Prostate gland (tissue), 2 donors: ENCODE data around the gene SOX18. TPM values are rescaled to one million over a fixed set of nuclear protein-coding genes. Genes with fewer than 3 reads are reported as not detected.

Experiments used
- DNase-seq: peaks from one replicate; pipeline ENCODE4 v3.0.0-alpha.2; 2019; ENCODE audit warnings: low spot score
- H3K27ac ChIP-seq, 2 donors: fragments of 200-600 bp; sonication (generic); 2 replicates each; pipeline ENCODE4 v1.5.1; 2017 to 2019
- H3K27me3 ChIP-seq: fragments of 200-600 bp; sonication (generic); replicated peaks from 2 replicates; pipeline ENCODE4 v1.5.1; 2019; ENCODE audit not compliant: insufficient read depth
- H3K36me3 ChIP-seq, 2 donors: fragments of 200-600 bp; sonication (generic); 1 replicate in 1 of 2; 2 replicates in 1 of 2; pipeline versions ENCODE4 v1.5.1 to v1.8.1; 2017 to 2019
- H3K4me1 ChIP-seq: fragments of 200-600 bp; sonication (generic); replicated peaks from 2 replicates; pipeline ENCODE4 v1.5.1; 2019
- H3K4me3 ChIP-seq, 2 donors: fragments of 200-600 bp; sonication (generic); 2 replicates each; pipeline ENCODE4 v1.5.1; 2017 to 2019
- H3K9me3 ChIP-seq: fragments of 200-600 bp; sonication (generic); 2 replicates; pipeline ENCODE4 v1.5.1; 2017
- CTCF ChIP-seq, 4 experiments: fragments of 200-600 bp in 2 of 4; fragments of 450-650 bp in 2 of 4; sonication (generic) in 2 of 4; IDR thresholded peaks; 1 replicate in 3 of 4; 2 replicates in 1 of 4; pipeline ENCODE4 v1.5.1; 2016 to 2019; ENCODE audit warnings: antibody characterized with exemption in 4 of 4, mild to moderate bottlenecking in 2 of 4, moderate library complexity in 2 of 4
- POLR2A ChIP-seq: fragments of 450-650 bp; IDR thresholded peaks from one replicate; pipeline ENCODE4 v1.6.1; 2016; ENCODE audit warnings: antibody characterized with exemption, mild to moderate bottlenecking
- POLR2AphosphoS5 ChIP-seq: sonication (generic); formaldehyde crosslinking; IDR thresholded peaks from one replicate; pipeline ENCODE4 v1.6.1; 2017; ENCODE audit warnings: antibody characterized with exemption
- WGBS: methylation state at CpG from one replicate; pipeline ENCODE4 v1.1.5; 2018; 5-methylcytosine and 5-hydroxymethylcytosine counted together
- intact Hi-C: fragments of 100-400 bp; cut with DNase I; formaldehyde crosslinking; loops from one replicate; pipeline ENCODE4 v1.14.2; 2022
- total RNA-seq, 2 donors: library from RNA; depleted of rRNA; stranded (reverse); fragments of >200 nt; gene quantifications; one replicate each; pipeline ENCODE4 v1.1.0, GENCODE V29; 2016

Gene SOX18
- total RNA-seq, 2 donors from 2014 or later: 4.7 to 12.8 TPM

- intact Hi-C loops: no loop called here
Observed at GRCh38 chr20:64070244-64070993, 21.0 kb upstream of the SOX18 start.

GRCh38 chr20:64069614-64070243 lies 20.3 kb upstream of the SOX18 start:
- 55% methylated on average over 10 of the region's 14 CpGs for WGBS
- Histone ChIP-seq H3K4me1 (no peaks in the 10 kb centered on the region), H3K4me3 (no peak overlapping the region), H3K36me3 (no peaks in the 10 kb centered on the region), H3K27ac (no peak overlapping the region), H3K9me3 (no peaks in the 10 kb centered on the region), H3K27me3 (no peaks in the 10 kb centered on the region)
- DNase-seq: no peak
- TF ChIP-seq POLR2AphosphoS5 (no peak), CTCF (IDR thresholded peaks at IDR 0.05) (peak in 2 of 4 experiments; percentile 31 to 58)
- intact Hi-C loops: loop anchor here (10.0 kb wide), 1 partner anchor 175 kb away; the partner anchor contains the start of gene DNAJC5

More at GRCh38 chr20:64070244-64070993, 21.0 kb upstream of the SOX18 start:
- Histone ChIP-seq H3K9me3 (no peaks in the 10 kb centered on the region), H3K27me3 (no peaks in the 10 kb centered on the region), H3K36me3 (no peaks in the 10 kb centered on the region), H3K4me3 (no peak overlapping the region), H3K27ac (no peak overlapping the region), H3K4me1 (no peaks in the 10 kb centered on the region)
- DNase-seq: no peak
- WGBS: 91% methylated on average over 31 of the region's 31 CpGs
- no peak for TF ChIP-seq POLR2A
- TF ChIP-seq POLR2AphosphoS5: no peak
- no peak for TF ChIP-seq CTCF (IDR thresholded peaks at IDR 0.05)

GRCh38 chr20:64069209-64069613 lies 19.8 kb upstream of the SOX18 start:
- intact Hi-C loops: loop anchor here (10.0 kb wide), 1 partner anchor 174 kb away; the partner anchor contains the start of gene DNAJC5
- 80% methylated on average over 2 of the region's 20 CpGs for WGBS
- DNase-seq: no peak
- TF ChIP-seq POLR2A (no peak), POLR2AphosphoS5 (no peak), CTCF (IDR thresholded peaks at IDR 0.05) (no peak)
- H3K36me3 ChIP-seq: no peaks in the 10 kb centered on the region
- H3K4me3 ChIP-seq: no peak overlapping the region
- peaks cover 2% of the 10 kb centered on the region for H3K4me1 ChIP-seq
- no peaks in the 10 kb centered on the region for H3K27me3 ChIP-seq
- H3K27ac ChIP-seq: no peak overlapping the region
- H3K9me3 ChIP-seq: no peaks in the 10 kb centered on the region

- no peak overlapping the region for H3K27ac ChIP-seq
- H3K4me3 ChIP-seq: no peak overlapping the region
- WGBS: 79% methylated on average over 12 of the region's 12 CpGs
- H3K36me3 ChIP-seq: no peaks in the 10 kb centered on the region
- no peak for TF ChIP-seq POLR2A
- TF ChIP-seq POLR2AphosphoS5: no peak
- no peak for TF ChIP-seq CTCF (IDR thresholded peaks at IDR 0.05)
- H3K4me1 ChIP-seq: peaks cover 8% of the 10 kb centered on the region
- no peaks in the 10 kb centered on the region for H3K9me3 ChIP-seq
- no peak for DNase-seq
- no peaks in the 10 kb centered on the region for H3K27me3 ChIP-seq
- intact Hi-C loops: loop anchor here (10.0 kb wide), 1 partner anchor 174 kb away; the partner anchor contains the start of gene DNAJC5
Observed at GRCh38 chr20:64068386-64069208, 19.2 kb upstream of the SOX18 start.
